Osteoblast (primary cell): ENCODE data around the gene SPECC1. TPM values are rescaled to one million over a fixed set of nuclear protein-coding genes. Genes with fewer than 3 reads are reported as not detected.

Source experiments
- DNase-seq: peaks from one replicate; pipeline ENCODE4 v3.0.0; 2011; ENCODE audit warnings: low spot score, mixed read lengths; ENCODE audit not compliant: insufficient read length; ENCODE audit errors: missing footprints
- H2AFZ ChIP-seq: 2 replicates; pipeline ENCODE4 v1.6.0; 2011; ENCODE audit warnings: mild to moderate bottlenecking, low read length
- H3K27ac ChIP-seq: 2 replicates; pipeline ENCODE4 v1.5.1; 2011; ENCODE audit warnings: mild to moderate bottlenecking, low read depth, low read length, moderate library complexity
- H3K27me3 ChIP-seq: 2 replicates; pipeline ENCODE4 v1.6.0; 2012; ENCODE audit warnings: mild to moderate bottlenecking, control low read depth, inconsistent platforms, low read length, moderate library complexity; ENCODE audit not compliant: insufficient read depth
- H3K36me3 ChIP-seq: 2 replicates; pipeline ENCODE4 v1.5.1; 2011; ENCODE audit warnings: mild to moderate bottlenecking, low read length, control low read depth, moderate library complexity; ENCODE audit not compliant: insufficient read depth
- H3K4me1 ChIP-seq: 2 replicates; pipeline ENCODE4 v1.5.1; 2011; ENCODE audit warnings: mild to moderate bottlenecking, low read length, control low read depth, moderate library complexity; ENCODE audit not compliant: insufficient read depth
- H3K4me2 ChIP-seq: 2 replicates; pipeline ENCODE4 v1.6.0; 2011; ENCODE audit warnings: mild to moderate bottlenecking, low read length; ENCODE audit not compliant: insufficient read depth
- H3K4me3 ChIP-seq: fragments of 200-600 bp; sonication (generic); 3 replicates; pipeline ENCODE4 v1.5.1; 2012; ENCODE audit warnings: mild to moderate bottlenecking, low read length, inconsistent platforms; ENCODE audit not compliant: insufficient read depth
- H3K79me2 ChIP-seq: 2 replicates; pipeline ENCODE4 v1.6.0; 2012; ENCODE audit warnings: mild to moderate bottlenecking, low read length, control low read depth, inconsistent platforms; ENCODE audit not compliant: insufficient read depth
- H3K9me3 ChIP-seq: 2 replicates; pipeline ENCODE4 v1.5.1; 2011; ENCODE audit warnings: low read depth, low read length, control low read depth
- H4K20me1 ChIP-seq: 2 replicates; pipeline ENCODE4 v1.6.0; 2012; ENCODE audit warnings: mild to moderate bottlenecking, low read length, control low read depth; ENCODE audit not compliant: insufficient read depth
- total RNA-seq: library from RNA; depleted of rRNA; stranded (reverse); fragments of >200 nt; gene quantifications from 2 replicates; pipeline ENCODE4 v1.2.3, GENCODE V29; 2012
- TF ChIP-seq, protein P1 (sequence below): IDR thresholded peaks from 2 replicates; pipeline ENCODE4 v1.5.1; 2011; ENCODE audit warnings: mild to moderate bottlenecking, low read depth, low read length, moderate library complexity; ENCODE audit errors: extremely low read depth

SPECC1 gene
- total RNA-seq, 1 donor = 155 TPM

DNA sequence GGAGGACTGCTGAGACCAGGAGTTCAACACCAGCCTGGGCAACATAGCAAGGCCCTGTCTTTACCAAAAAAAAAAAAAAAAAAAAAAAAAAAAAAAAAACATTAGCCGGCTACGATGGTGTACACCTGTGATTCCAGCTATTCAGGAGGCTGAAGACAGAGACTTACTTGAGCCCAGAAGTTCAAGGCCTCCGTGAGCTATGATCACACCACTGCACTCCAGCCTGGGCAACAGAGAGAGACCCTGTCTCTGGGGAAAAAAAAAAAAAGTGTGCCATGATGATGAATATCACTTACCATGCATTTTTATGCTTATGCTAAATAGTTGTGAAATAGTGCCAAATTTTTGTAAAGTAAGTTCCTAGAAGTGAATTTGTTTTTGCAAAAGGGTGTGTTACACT is 261.2 kb downstream of the SPECC1 start:
- Histone ChIP-seq H3K9me3 (no peaks in the 10 kb centered on the region), H3K36me3 (no peaks in the 10 kb centered on the region), H3K4me2 (no peak overlapping the region), H3K4me1 (peaks cover 12% of the 10 kb centered on the region), H3K27ac (no peak overlapping the region), H4K20me1 (no peaks in the 10 kb centered on the region), H3K27me3 (no peaks in the 10 kb centered on the region), H3K79me2 (no peaks in the 10 kb centered on the region), H2AFZ (no peak overlapping the region), H3K4me3 (no peak overlapping the region)
- DNase-seq = no peak
- TF ChIP-seq, protein P1, sequence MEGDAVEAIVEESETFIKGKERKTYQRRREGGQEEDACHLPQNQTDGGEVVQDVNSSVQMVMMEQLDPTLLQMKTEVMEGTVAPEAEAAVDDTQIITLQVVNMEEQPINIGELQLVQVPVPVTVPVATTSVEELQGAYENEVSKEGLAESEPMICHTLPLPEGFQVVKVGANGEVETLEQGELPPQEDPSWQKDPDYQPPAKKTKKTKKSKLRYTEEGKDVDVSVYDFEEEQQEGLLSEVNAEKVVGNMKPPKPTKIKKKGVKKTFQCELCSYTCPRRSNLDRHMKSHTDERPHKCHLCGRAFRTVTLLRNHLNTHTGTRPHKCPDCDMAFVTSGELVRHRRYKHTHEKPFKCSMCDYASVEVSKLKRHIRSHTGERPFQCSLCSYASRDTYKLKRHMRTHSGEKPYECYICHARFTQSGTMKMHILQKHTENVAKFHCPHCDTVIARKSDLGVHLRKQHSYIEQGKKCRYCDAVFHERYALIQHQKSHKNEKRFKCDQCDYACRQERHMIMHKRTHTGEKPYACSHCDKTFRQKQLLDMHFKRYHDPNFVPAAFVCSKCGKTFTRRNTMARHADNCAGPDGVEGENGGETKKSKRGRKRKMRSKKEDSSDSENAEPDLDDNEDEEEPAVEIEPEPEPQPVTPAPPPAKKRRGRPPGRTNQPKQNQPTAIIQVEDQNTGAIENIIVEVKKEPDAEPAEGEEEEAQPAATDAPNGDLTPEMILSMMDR = no peak

DNA sequence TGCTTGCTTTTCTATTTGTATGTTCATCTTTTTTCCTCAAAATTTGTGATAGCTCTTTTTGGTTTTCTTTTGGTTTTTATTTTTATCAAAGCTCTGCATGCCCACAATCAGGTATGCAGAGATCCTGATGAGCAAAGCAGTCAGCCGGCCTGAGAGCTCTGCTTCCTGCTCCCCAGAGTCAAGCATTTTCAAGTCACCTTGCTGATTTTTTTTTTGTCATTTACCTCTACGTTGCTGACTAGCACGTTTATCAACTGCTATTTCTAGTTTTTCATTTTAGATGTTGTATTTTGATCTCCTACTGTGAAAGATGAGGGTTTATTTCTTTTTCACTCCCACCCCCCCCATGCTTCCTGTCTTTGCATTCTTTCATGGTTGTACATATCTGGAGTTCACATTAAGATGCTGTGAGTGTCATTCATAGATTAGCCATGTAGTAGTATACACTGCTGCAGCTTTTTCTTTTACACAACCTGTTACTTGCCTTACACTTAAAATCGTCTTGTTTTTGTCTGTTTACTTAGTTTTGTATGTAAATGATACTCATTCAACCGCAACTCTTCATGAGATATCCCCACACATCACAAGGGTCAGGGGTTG is 262.0 kb downstream of the SPECC1 start:
- Histone ChIP-seq H2AFZ (no peak overlapping the region), H3K27me3 (no peaks in the 10 kb centered on the region), H3K27ac (no peak overlapping the region), H3K4me1 (peaks cover 12% of the 10 kb centered on the region), H3K9me3 (no peaks in the 10 kb centered on the region), H3K36me3 (no peaks in the 10 kb centered on the region), H3K4me2 (no peak overlapping the region), H3K4me3 (no peak overlapping the region), H4K20me1 (no peaks in the 10 kb centered on the region), H3K79me2 (no peaks in the 10 kb centered on the region)
- TF ChIP-seq, protein P1 = no peak
- no peak for DNase-seq

DNA sequence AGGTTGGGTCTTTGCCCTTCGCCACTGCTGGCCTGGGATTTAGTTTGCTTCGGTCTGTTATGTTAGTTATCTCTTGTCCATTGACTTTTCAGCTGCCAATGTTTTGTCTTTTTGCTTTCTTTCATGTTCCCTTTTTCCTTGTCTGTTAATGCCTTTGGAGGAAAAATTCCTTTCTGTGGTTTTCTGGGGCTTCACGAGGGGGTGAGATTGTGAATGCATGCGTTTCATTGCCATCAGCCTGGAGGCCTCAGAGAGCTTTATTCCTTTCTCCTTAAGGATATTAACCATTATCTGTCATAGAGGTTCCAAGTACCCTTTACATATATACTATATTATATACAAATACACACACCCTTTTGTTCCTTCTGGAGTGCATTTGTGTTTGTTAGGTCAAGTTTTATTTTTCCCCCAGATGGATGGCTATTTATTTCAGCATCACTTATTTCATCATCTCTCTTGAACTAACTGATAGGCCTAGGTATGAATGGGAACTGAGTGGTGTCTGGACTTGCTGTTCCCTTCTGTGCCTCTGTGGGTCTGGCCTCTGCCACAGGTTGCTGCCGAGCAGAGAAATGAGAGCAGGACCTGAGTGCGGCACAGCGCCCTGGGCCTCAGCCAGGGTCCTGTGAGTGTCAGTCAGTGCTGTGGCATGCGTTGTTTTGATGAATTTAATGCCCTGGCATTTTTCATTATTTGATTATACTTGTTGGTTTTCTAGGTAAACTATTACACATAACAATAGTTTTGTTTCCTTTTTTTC is 264.8 kb downstream of the SPECC1 start:
- no peak overlapping the region for H2AFZ ChIP-seq
- H3K27me3 ChIP-seq = no peaks in the 10 kb centered on the region
- H3K36me3 ChIP-seq = no peaks in the 10 kb centered on the region
- H3K27ac ChIP-seq = no peak overlapping the region
- no peak overlapping the region for H3K4me3 ChIP-seq
- no peaks in the 10 kb centered on the region for H3K9me3 ChIP-seq
- no peak for DNase-seq
- TF ChIP-seq, protein P1 = no peak
- H3K79me2 ChIP-seq = no peaks in the 10 kb centered on the region
- peaks cover 8% of the 10 kb centered on the region for H3K4me1 ChIP-seq
- H3K4me2 ChIP-seq = no peak overlapping the region
- H4K20me1 ChIP-seq = no peaks in the 10 kb centered on the region

- H3K4me3 ChIP-seq = no peak overlapping the region
- no peak for DNase-seq
- no peaks in the 10 kb centered on the region for H3K79me2 ChIP-seq
- H3K4me2 ChIP-seq = no peak overlapping the region
- H3K27me3 ChIP-seq = no peaks in the 10 kb centered on the region
- H2AFZ ChIP-seq = no peak overlapping the region
- H3K36me3 ChIP-seq = no peaks in the 10 kb centered on the region
- peaks cover 9% of the 10 kb centered on the region for H3K4me1 ChIP-seq
- no peaks in the 10 kb centered on the region for H3K9me3 ChIP-seq
- H4K20me1 ChIP-seq = no peaks in the 10 kb centered on the region
- TF ChIP-seq, protein P1 = no peak
- H3K27ac ChIP-seq = no peak overlapping the region
Measured at GRCh38 chr17:20275653-20276052, 266.5 kb downstream of the SPECC1 start.
